ENCODE measurements around the gene CHSY3. TPM values are rescaled to one million over a fixed set of nuclear protein-coding genes. Genes with fewer than 3 reads are reported as not detected.

CHSY3 gene
- total and polyA plus RNA-seq, 12 donors = 0.15 to 1.6 (median 1.0) TPM

DNA sequence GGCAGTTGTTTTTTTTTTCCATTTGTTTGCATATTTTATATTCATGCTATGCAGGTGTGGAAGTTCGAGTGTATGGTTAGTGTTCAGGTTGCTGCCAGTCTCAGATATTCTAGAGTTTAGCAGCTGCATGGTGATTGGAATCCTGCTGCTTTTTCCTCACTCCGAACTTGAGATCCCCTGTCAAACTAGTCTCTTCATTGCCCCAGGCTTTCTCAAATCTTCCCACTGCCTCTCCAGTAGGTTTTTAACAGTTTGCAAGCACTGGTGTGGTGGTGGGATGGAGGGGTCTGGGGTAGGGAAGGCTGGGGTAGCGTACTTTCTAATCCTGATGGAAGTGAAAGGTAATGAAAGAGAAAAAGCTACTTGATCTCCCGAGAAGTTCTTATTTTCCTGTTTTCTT, 112.9 kb downstream of the CHSY3 start:
- peaks cover 0 to 36% (median 0%) of the 10 kb centered on the region in 11 donors for H3K9me3 ChIP-seq
- WGBS, 2 donors = 57 to 69% methylated on average over 4 of the region's 4 CpGs
- H3K27me3 ChIP-seq = no peaks in the 10 kb centered on the region
- intact Hi-C loops (cut with DNase I) = no loop called here
- no peaks in the 10 kb centered on the region for H3K36me3 ChIP-seq
- no peak for DNase-seq
- no peak overlapping the region for H3K4me3 ChIP-seq
- no peak for ATAC-seq
- TF ChIP-seq, protein P1, sequence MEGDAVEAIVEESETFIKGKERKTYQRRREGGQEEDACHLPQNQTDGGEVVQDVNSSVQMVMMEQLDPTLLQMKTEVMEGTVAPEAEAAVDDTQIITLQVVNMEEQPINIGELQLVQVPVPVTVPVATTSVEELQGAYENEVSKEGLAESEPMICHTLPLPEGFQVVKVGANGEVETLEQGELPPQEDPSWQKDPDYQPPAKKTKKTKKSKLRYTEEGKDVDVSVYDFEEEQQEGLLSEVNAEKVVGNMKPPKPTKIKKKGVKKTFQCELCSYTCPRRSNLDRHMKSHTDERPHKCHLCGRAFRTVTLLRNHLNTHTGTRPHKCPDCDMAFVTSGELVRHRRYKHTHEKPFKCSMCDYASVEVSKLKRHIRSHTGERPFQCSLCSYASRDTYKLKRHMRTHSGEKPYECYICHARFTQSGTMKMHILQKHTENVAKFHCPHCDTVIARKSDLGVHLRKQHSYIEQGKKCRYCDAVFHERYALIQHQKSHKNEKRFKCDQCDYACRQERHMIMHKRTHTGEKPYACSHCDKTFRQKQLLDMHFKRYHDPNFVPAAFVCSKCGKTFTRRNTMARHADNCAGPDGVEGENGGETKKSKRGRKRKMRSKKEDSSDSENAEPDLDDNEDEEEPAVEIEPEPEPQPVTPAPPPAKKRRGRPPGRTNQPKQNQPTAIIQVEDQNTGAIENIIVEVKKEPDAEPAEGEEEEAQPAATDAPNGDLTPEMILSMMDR (IDR thresholded peaks at IDR 0.05) = no peak
- H3K27ac ChIP-seq = no peak overlapping the region
- no peaks in the 10 kb centered on the region for H3K4me1 ChIP-seq

- H3K4me1 ChIP-seq = peaks cover 0 to 9% (median 0%) of the 10 kb centered on the region in 9 donors
- intact Hi-C loops (cut with DNase I) = no loop called here
- H3K36me3 ChIP-seq = no peaks in the 10 kb centered on the region
- H3K9me3 ChIP-seq = peaks cover 0 to 25% (median 0%) of the 10 kb centered on the region in 11 donors
- H3K27me3 ChIP-seq = no peaks in the 10 kb centered on the region
- 92 to 93% methylated on average over 8 of the region's 8 CpGs for WGBS, 2 donors
- DNase-seq = no peak
- TF ChIP-seq, protein P1 (IDR thresholded peaks at IDR 0.05) = no peak
- H3K27ac ChIP-seq = no peak overlapping the region
- no peak for ATAC-seq
- no peak overlapping the region for H3K4me3 ChIP-seq
Measured at GRCh38 chr5:130018641-130019040, 114.4 kb downstream of the CHSY3 start.

- H3K27ac ChIP-seq = no peak overlapping the region
- intact Hi-C loops (cut with DNase I) = no loop called here
- DNase-seq (no peak), ATAC-seq (no peak)
- peaks cover 0 to 5% (median 0%) of the 10 kb centered on the region in 11 donors for H3K9me3 ChIP-seq
- no peak overlapping the region for H3K4me3 ChIP-seq
- no peaks in the 10 kb centered on the region for H3K36me3 ChIP-seq
- H3K27me3 ChIP-seq = no peaks in the 10 kb centered on the region
- TF ChIP-seq, protein P1 (IDR thresholded peaks at IDR 0.05) = no peak
- peaks cover 0 to 31% (median 3%) of the 10 kb centered on the region in 9 donors for H3K4me1 ChIP-seq
Measured at GRCh38 chr5:130021000-130021399, 116.7 kb downstream of the CHSY3 start.

- H3K36me3 ChIP-seq = no peaks in the 10 kb centered on the region
- no peak overlapping the region for H3K27ac ChIP-seq
- H3K27me3 ChIP-seq = no peaks in the 10 kb centered on the region
- H3K4me3 ChIP-seq = no peak overlapping the region
- H3K4me1 ChIP-seq = peaks cover 0 to 32% (median 3%) of the 10 kb centered on the region in 9 donors
- TF ChIP-seq, protein P1 (IDR thresholded peaks at IDR 0.05) = no peak
- intact Hi-C loops (cut with DNase I) = no loop called here
- DNase-seq (no peak), ATAC-seq (no peak)
- H3K9me3 ChIP-seq = no peaks in the 10 kb centered on the region
- whole genome bisulfite sequencing, 2 donors = 96% methylated on average over 4 of the region's 4 CpGs
Measured at GRCh38 chr5:130021876-130022275, 117.6 kb downstream of the CHSY3 start.
